Measurements from ENCODE around the gene DACH1. TPM values are rescaled to one million over a fixed set of nuclear protein-coding genes. Genes with fewer than 3 reads are reported as not detected.

Gene DACH1
- total and polyA plus RNA-seq, 2 of the 13 experiments (the other 11 are each of a cell fraction or from before 2014, with no cell fraction given), result not detected

GRCh38 chr13:71536201-71536600 lies 330.8 kb downstream of the DACH1 start (continued):
- TF ChIP-seq BRF2 (CRISPR knock-in tag; IDR thresholded peaks at IDR 0.05), result no peak
- TF ChIP-seq ATF5 (CRISPR knock-in tag; IDR thresholded peaks at IDR 0.05; ENCODE audit: low read depth), result no peak

- FAIRE-seq (no peak), ATAC-seq (no peak), DNase-seq (ENCODE audit: low spot score) (no peak)
- TF ChIP-seq ZNF10 (CRISPR knock-in tag; IDR thresholded peaks at IDR 0.05; ENCODE audit: borderline replicate concordance, low read depth), result no peak
- no peak for TF ChIP-seq BCL3 (CRISPR knock-in tag; IDR thresholded peaks at IDR 0.05)
- TF ChIP-seq DDIT3 (CRISPR knock-in tag; IDR thresholded peaks at IDR 0.05), result no peak
- TF ChIP-seq ZNF792 (CRISPR knock-in tag; IDR thresholded peaks at IDR 0.05), result no peak
- TF ChIP-seq ZBTB44 (CRISPR knock-in tag; IDR thresholded peaks at IDR 0.05), result no peak
- no peak for TF ChIP-seq ZNF772 (CRISPR knock-in tag; IDR thresholded peaks at IDR 0.05)
- TF ChIP-seq CREM (IDR thresholded peaks at IDR 0.05), result no peak
- TF ChIP-seq CREM (CRISPR knock-in tag; IDR thresholded peaks at IDR 0.05), result no peak
- TF ChIP-seq SP140L (CRISPR knock-in tag; IDR thresholded peaks at IDR 0.05; ENCODE audit: borderline replicate concordance), result no peak
- in situ Hi-C loops (cut with HindIII; ENCODE audit: extremely low pct_ligation_motif_present, low pct_unique_long_range_greater_than_20kb), result no loop called here
- 33% methylated on average over 16 of the region's 16 CpGs for WGBS (ENCODE audit: low lambda C conversion rate)
- Histone ChIP-seq H2AFZ (ENCODE audit: low read length) (no peak overlapping the region), H3K79me2 (ENCODE audit: insufficient read depth, low read length) (no peaks in the 10 kb centered on the region), H3K27ac (ENCODE audit: extremely low read length, insufficient read depth, low read length) (no peak overlapping the region), H3K9ac (ENCODE audit: insufficient read depth, low read depth, low read length) (no peak overlapping the region), H3K9me3 (ENCODE audit: low read length) (no peaks in the 10 kb centered on the region), H3K4me1 (ENCODE audit: insufficient read depth, low read length) (no peaks in the 10 kb centered on the region), H3K36me3 (replicated peaks in 1 of 2; ENCODE audit: control insufficient read depth in 1 of 2, insufficient read depth in 2 of 2, low read length in 2 of 2) (no peaks in the 10 kb centered on the region), H3K4me3 (replicated peaks in 1 of 3; ENCODE audit: insufficient read depth in 1 of 3, low read depth in 2 of 3, low read length in 3 of 3) (no peak overlapping the region), H3K4me2 (ENCODE audit: low read depth, low read length) (no peak overlapping the region), H4K20me1 (ENCODE audit: insufficient read depth, low read length) (no peaks in the 10 kb centered on the region), H3K27me3 (ENCODE audit: control insufficient read depth in 1 of 2, insufficient read depth in 2 of 2, low read length in 2 of 2) (no peaks in the 10 kb centered on the region)
- CTCF ChIA-PET (ENCODE audit: low intra/inter-chr PET ratio, low total read pairs), result no interaction called here
- intact Hi-C loops (cut with micrococcal nuclease; ENCODE audit: unreplicated experiment), result no loop called here
- no TSS peak for BruUV-seq (replicated peaks)
- POLR2A ChIA-PET, result no interaction called here
Observed at GRCh38 chr13:71524613-71525304, 342.2 kb downstream of the DACH1 start.

All from HepG2 (cell line).